Body of pancreas (tissue), 4 donors: Measurements from ENCODE around the gene SPEF2.

Source experiments
- POLR2A ChIP-seq, 3 donors: fragments of 450-650 bp; IDR thresholded peaks; one replicate each; pipeline ENCODE4 v1.6.1; 2016; ENCODE audit warnings: antibody characterized with exemption in 3 of 3, mild to moderate bottlenecking in 2 of 3
- TF ChIP-seq, protein P1 (sequence below), 7 experiments: fragments of 450-650 bp in 4 of 7; fragments of 200-600 bp in 3 of 7; sonication (generic) in 3 of 7; IDR thresholded peaks; one replicate each; pipeline ENCODE4 v1.5.1; 2016 to 2019; ENCODE audit warnings: antibody characterized with exemption in 7 of 7

DNA sequence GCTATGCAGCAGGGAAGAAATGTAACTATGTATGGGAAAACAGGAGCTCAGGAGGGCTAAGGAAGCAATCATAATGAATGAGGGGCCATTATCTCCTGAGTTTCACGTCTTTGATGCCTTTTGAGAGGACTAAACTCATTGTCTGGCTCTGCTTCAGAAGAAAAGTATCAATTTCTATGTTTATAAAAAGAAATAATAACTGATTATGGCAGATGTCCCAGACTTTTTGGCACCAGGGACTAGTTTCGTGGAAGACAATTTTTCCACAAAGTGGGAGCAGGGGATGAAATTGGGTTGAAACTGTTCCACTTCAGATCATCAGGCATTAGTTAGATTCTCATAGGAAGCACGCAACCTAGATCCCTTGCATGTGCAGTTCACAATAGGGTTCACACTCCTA lies 230.3 kb downstream of the SPEF2 start:
- TF ChIP-seq, protein P1, sequence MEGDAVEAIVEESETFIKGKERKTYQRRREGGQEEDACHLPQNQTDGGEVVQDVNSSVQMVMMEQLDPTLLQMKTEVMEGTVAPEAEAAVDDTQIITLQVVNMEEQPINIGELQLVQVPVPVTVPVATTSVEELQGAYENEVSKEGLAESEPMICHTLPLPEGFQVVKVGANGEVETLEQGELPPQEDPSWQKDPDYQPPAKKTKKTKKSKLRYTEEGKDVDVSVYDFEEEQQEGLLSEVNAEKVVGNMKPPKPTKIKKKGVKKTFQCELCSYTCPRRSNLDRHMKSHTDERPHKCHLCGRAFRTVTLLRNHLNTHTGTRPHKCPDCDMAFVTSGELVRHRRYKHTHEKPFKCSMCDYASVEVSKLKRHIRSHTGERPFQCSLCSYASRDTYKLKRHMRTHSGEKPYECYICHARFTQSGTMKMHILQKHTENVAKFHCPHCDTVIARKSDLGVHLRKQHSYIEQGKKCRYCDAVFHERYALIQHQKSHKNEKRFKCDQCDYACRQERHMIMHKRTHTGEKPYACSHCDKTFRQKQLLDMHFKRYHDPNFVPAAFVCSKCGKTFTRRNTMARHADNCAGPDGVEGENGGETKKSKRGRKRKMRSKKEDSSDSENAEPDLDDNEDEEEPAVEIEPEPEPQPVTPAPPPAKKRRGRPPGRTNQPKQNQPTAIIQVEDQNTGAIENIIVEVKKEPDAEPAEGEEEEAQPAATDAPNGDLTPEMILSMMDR (IDR thresholded peaks at IDR 0.05): no peak
- TF ChIP-seq POLR2A (IDR thresholded peaks at IDR 0.05): no peak
